Measurements from ENCODE around the gene CIAO1. TPM values are rescaled to one million over a fixed set of nuclear protein-coding genes. Genes with fewer than 3 reads are reported as not detected.

CIAO1 gene
- total and polyA plus RNA-seq, 8 donors: 59.8 to 72.8 (median 63.2) TPM

DNA sequence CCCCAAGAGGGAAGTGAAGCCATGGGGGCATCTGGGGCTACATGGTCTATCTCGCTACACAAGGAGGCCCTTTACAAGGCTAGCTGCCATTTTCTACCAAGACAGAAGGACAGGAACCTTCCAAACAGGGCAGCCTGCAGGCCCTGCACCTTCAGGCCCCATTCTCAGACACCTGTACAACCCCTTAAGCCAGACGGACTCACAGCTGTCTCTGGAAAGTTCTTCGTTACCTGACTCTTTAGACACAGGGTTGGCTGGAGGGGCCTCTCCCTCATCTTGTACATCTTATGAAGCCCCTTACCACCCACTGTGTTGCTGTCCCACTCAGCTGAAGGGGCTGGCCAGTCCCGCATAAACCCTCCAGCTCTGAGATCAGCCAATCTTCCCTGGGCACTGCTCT lies 17.4 kb upstream of the CIAO1 start:
- ATAC-seq (no peak), DNase-seq (no peak)
- Histone ChIP-seq H3K9me3 (no peaks in the 10 kb centered on the region), H3K27ac (no peak overlapping the region), H3K4me1 (peaks cover 6 to 80% of the 10 kb centered on the region in 2 donors), H3K36me3 (peaks cover 0 to 35% of the 10 kb centered on the region in 2 donors), H3K4me3 (no peak overlapping the region), H3K27me3 (no peaks in the 10 kb centered on the region)
- TF ChIP-seq, protein P1, sequence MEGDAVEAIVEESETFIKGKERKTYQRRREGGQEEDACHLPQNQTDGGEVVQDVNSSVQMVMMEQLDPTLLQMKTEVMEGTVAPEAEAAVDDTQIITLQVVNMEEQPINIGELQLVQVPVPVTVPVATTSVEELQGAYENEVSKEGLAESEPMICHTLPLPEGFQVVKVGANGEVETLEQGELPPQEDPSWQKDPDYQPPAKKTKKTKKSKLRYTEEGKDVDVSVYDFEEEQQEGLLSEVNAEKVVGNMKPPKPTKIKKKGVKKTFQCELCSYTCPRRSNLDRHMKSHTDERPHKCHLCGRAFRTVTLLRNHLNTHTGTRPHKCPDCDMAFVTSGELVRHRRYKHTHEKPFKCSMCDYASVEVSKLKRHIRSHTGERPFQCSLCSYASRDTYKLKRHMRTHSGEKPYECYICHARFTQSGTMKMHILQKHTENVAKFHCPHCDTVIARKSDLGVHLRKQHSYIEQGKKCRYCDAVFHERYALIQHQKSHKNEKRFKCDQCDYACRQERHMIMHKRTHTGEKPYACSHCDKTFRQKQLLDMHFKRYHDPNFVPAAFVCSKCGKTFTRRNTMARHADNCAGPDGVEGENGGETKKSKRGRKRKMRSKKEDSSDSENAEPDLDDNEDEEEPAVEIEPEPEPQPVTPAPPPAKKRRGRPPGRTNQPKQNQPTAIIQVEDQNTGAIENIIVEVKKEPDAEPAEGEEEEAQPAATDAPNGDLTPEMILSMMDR (IDR thresholded peaks at IDR 0.05): no peak
- intact Hi-C loops (cut with DNase I): no loop called here

GRCh38 chr2:96249654-96250053 lies 16.4 kb upstream of the CIAO1 start:
- intact Hi-C loops (cut with DNase I): no loop called here
- DNase-seq (no peak), ATAC-seq (no peak)
- H3K36me3 ChIP-seq: peaks cover 0 to 45% of the 10 kb centered on the region in 2 donors
- no peaks in the 10 kb centered on the region for H3K27me3 ChIP-seq
- H3K27ac ChIP-seq: no peak overlapping the region
- TF ChIP-seq, protein P1 (IDR thresholded peaks at IDR 0.05): no peak
- no peak overlapping the region for H3K4me3 ChIP-seq
- H3K9me3 ChIP-seq: no peaks in the 10 kb centered on the region
- H3K4me1 ChIP-seq: peaks cover 6 to 90% of the 10 kb centered on the region in 2 donors

GRCh38 chr2:96250188-96250587 lies 15.8 kb upstream of the CIAO1 start:
- Histone ChIP-seq H3K4me1 (peaks cover 6 to 90% of the 10 kb centered on the region in 2 donors), H3K4me3 (no peak overlapping the region), H3K9me3 (no peaks in the 10 kb centered on the region), H3K27ac (peak overlapping the region in 1 of 2 donors; percentile 53), H3K36me3 (peaks cover 0 to 51% of the 10 kb centered on the region in 2 donors), H3K27me3 (no peaks in the 10 kb centered on the region)
- DNase-seq: no peak
- TF ChIP-seq, protein P1 (IDR thresholded peaks at IDR 0.05): no peak
- intact Hi-C loops (cut with DNase I): no loop called here
- ATAC-seq: no peak

GRCh38 chr2:96251721-96252292 lies 14.2 kb upstream of the CIAO1 start:
- Histone ChIP-seq H3K27ac (peak overlapping the region in 1 of 2 donors; percentile 53), H3K4me1 (peaks cover 6 to 90% of the 10 kb centered on the region in 2 donors), H3K27me3 (no peaks in the 10 kb centered on the region), H3K4me3 (no peak overlapping the region), H3K9me3 (no peaks in the 10 kb centered on the region), H3K36me3 (peaks cover 0 to 62% of the 10 kb centered on the region in 2 donors)
- ATAC-seq (peak; percentile 86), DNase-seq (peak in 2 of 4 donors; percentile 65 to 71)
- TF ChIP-seq, protein P1 (IDR thresholded peaks at IDR 0.05): no peak
- intact Hi-C loops (cut with DNase I): no loop called here

GRCh38 chr2:96252526-96252925 lies 13.5 kb upstream of the CIAO1 start:
- no peak overlapping the region for H3K4me3 ChIP-seq
- H3K9me3 ChIP-seq: no peaks in the 10 kb centered on the region
- H3K27me3 ChIP-seq: no peaks in the 10 kb centered on the region
- TF ChIP-seq, protein P1 (IDR thresholded peaks at IDR 0.05): no peak
- H3K4me1 ChIP-seq: peaks cover 6 to 90% of the 10 kb centered on the region in 2 donors
- DNase-seq: no peak
- intact Hi-C loops (cut with DNase I): no loop called here
- H3K36me3 ChIP-seq: peaks cover 0 to 62% of the 10 kb centered on the region in 2 donors
- H3K27ac ChIP-seq: peak overlapping the region in 1 of 2 donors; percentile 53
- ATAC-seq: no peak

All from left lung (tissue), 10 donors.